Breast epithelium (tissue), 4 donors: Measurements from ENCODE around the gene HRAS. TPM values are rescaled to one million over a fixed set of nuclear protein-coding genes. Genes with fewer than 3 reads are reported as not detected.

Source experiments
- DNase-seq, 2 donors: peaks; one replicate each; pipeline ENCODE4 v3.0.0-alpha.2; 2019; ENCODE audit warnings: low spot score in 2 of 2
- H3K27ac ChIP-seq, 2 donors: fragments of 200-600 bp; sonication (generic) in 1 of 2; one replicate each; pipeline ENCODE4 v1.5.1; 2016 to 2019; ENCODE audit warnings: mild to moderate bottlenecking in 1 of 2
- H3K27me3 ChIP-seq, 2 donors: fragments of 200-600 bp; sonication (generic) in 1 of 2; one replicate each; pipeline versions ENCODE4 v1.5.1 to v1.6.0; 2017 to 2019; ENCODE audit warnings: control low read depth in 1 of 2, mild to moderate bottlenecking in 1 of 2
- H3K36me3 ChIP-seq: fragments of 200-600 bp; one replicate; pipeline ENCODE4 v1.5.1; 2019
- H3K4me1 ChIP-seq, 2 donors: fragments of 200-600 bp; sonication (generic); one replicate each; pipeline ENCODE4 v1.5.1; 2016 to 2019; ENCODE audit warnings: control low read depth in 1 of 2
- H3K4me3 ChIP-seq, 3 donors: fragments of 200-600 bp; sonication (generic); 1 replicate in 2 of 3; 2 replicates in 1 of 3; pipeline ENCODE4 v1.5.1; 2016 to 2019; ENCODE audit warnings: mild to moderate bottlenecking in 3 of 3, moderate library complexity in 2 of 3
- H3K9me3 ChIP-seq, 2 donors: fragments of 200-600 bp; sonication (generic) in 1 of 2; one replicate each; pipeline ENCODE4 v1.5.1; 2016 to 2019; ENCODE audit warnings: control low read depth in 1 of 2
- CTCF ChIP-seq, 3 donors: fragments of 450-650 bp; IDR thresholded peaks; one replicate each; pipeline ENCODE4 v1.5.1; 2016 to 2017; ENCODE audit warnings: antibody characterized with exemption in 3 of 3, mild to moderate bottlenecking in 3 of 3, moderate library complexity in 3 of 3
- POLR2A ChIP-seq: fragments of 450-650 bp; IDR thresholded peaks from one replicate; pipeline ENCODE4 v1.6.1; 2016; ENCODE audit warnings: antibody characterized with exemption, mild to moderate bottlenecking, moderate library complexity
- POLR2AphosphoS5 ChIP-seq, 3 donors: sonication (generic); formaldehyde crosslinking; IDR thresholded peaks; one replicate each; pipeline ENCODE4 v1.6.1; 2017; ENCODE audit warnings: antibody characterized with exemption in 3 of 3
- intact Hi-C: fragments of 100-400 bp; cut with DNase I; formaldehyde crosslinking; loops from one replicate; pipeline ENCODE4 v1.15.1; 2023; ENCODE audit warnings: low total_unique reads
- total RNA-seq, 3 donors: library from RNA; depleted of rRNA; stranded (reverse); fragments of >200 nt; gene quantifications; one replicate each; pipeline ENCODE4 v1.1.0, GENCODE V29; 2016

Gene HRAS
- total RNA-seq, 3 donors from 2014 or later = 33.2 to 50.1 (median 33.4) TPM

GRCh38 chr11:569158-569885, 33.9 kb upstream of the HRAS start:
- TF ChIP-seq POLR2AphosphoS5 (IDR thresholded peaks at IDR 0.05) (no peak), CTCF (IDR thresholded peaks at IDR 0.05) (no peak), POLR2A (no peak)
- Histone ChIP-seq H3K4me1 (peaks cover 0 to 9% of the 10 kb centered on the region in 2 donors), H3K9me3 (no peaks in the 10 kb centered on the region), H3K36me3 (no peaks in the 10 kb centered on the region), H3K27ac (peak overlapping the region; percentile 78 to 82), H3K27me3 (no peaks in the 10 kb centered on the region), H3K4me3 (peak overlapping the region; percentile 53 to 79 (median 65))
- intact Hi-C loops = loop anchor here (10.0 kb wide), 1 partner anchor 205 kb away; the partner anchor contains the start of gene GATD1
- no peak for DNase-seq

- Histone ChIP-seq H3K27me3 (no peaks in the 10 kb centered on the region), H3K27ac (peak overlapping the region; percentile 78 to 82), H3K9me3 (no peaks in the 10 kb centered on the region), H3K36me3 (no peaks in the 10 kb centered on the region), H3K4me3 (peak overlapping the region; percentile 53 to 79 (median 65)), H3K4me1 (peaks cover 0 to 7% of the 10 kb centered on the region in 2 donors)
- peak; percentile 92 to 93 for DNase-seq
- intact Hi-C loops = loop anchor here (10.0 kb wide), 1 partner anchor 206 kb away; the partner anchor contains the start of gene GATD1
- TF ChIP-seq CTCF (IDR thresholded peaks at IDR 0.05) (no peak), POLR2AphosphoS5 (IDR thresholded peaks at IDR 0.05) (peak in 1 of 3 donors; percentile 10)
These were observed 33.2 kb upstream of the HRAS start for GRCh38 chr11:568306-569157.

- peak overlapping the region; percentile 53 to 79 (median 65) for H3K4me3 ChIP-seq
- no peaks in the 10 kb centered on the region for H3K36me3 ChIP-seq
- H3K4me1 ChIP-seq = peaks cover 0 to 7% of the 10 kb centered on the region in 2 donors
- H3K27ac ChIP-seq = peak overlapping the region; percentile 78 to 82
- intact Hi-C loops = loop anchor here (10.0 kb wide), 1 partner anchor 207 kb away; the partner anchor contains the start of gene GATD1
- no peaks in the 10 kb centered on the region for H3K27me3 ChIP-seq
- no peaks in the 10 kb centered on the region for H3K9me3 ChIP-seq
- TF ChIP-seq CTCF (IDR thresholded peaks at IDR 0.05) (no peak), POLR2AphosphoS5 (IDR thresholded peaks at IDR 0.05) (no peak), POLR2A (no peak)
- DNase-seq = no peak
These were observed 32.4 kb upstream of the HRAS start for GRCh38 chr11:567629-568292.

- Histone ChIP-seq H3K4me1 (peaks cover 0 to 7% of the 10 kb centered on the region in 2 donors), H3K27me3 (no peaks in the 10 kb centered on the region), H3K27ac (no peak overlapping the region), H3K9me3 (no peaks in the 10 kb centered on the region), H3K36me3 (no peaks in the 10 kb centered on the region), H3K4me3 (no peak overlapping the region)
- intact Hi-C loops = loop anchor here (10.0 kb wide), 1 partner anchor 208 kb away; the partner anchor contains the start of gene GATD1
- no peak for DNase-seq
- TF ChIP-seq POLR2A = no peak
- no peak for TF ChIP-seq CTCF (IDR thresholded peaks at IDR 0.05)
- TF ChIP-seq POLR2AphosphoS5 (IDR thresholded peaks at IDR 0.05) = no peak
These were observed 31.7 kb upstream of the HRAS start for GRCh38 chr11:567011-567628.
